A549 treated with GW870086 at 1 μM for 4 hours (cell line): ENCODE results near the gene HOXB5. TPM values are rescaled to one million over a fixed set of nuclear protein-coding genes. Genes with fewer than 3 reads are reported as not detected.

Experiments
- total RNA-seq: library from RNA; stranded (reverse); fragments of 200-300 nt; extraction: Qiagen RNA extraction; gene quantifications from 5 replicates; pipeline ENCODE4 v1.2.3, GENCODE V29; 2022; ENCODE audit warnings: low read depth

Gene HOXB5
- total RNA-seq: 1.7 to 2.5 TPM (median 2.2 TPM) in 5 replicates

DNA sequence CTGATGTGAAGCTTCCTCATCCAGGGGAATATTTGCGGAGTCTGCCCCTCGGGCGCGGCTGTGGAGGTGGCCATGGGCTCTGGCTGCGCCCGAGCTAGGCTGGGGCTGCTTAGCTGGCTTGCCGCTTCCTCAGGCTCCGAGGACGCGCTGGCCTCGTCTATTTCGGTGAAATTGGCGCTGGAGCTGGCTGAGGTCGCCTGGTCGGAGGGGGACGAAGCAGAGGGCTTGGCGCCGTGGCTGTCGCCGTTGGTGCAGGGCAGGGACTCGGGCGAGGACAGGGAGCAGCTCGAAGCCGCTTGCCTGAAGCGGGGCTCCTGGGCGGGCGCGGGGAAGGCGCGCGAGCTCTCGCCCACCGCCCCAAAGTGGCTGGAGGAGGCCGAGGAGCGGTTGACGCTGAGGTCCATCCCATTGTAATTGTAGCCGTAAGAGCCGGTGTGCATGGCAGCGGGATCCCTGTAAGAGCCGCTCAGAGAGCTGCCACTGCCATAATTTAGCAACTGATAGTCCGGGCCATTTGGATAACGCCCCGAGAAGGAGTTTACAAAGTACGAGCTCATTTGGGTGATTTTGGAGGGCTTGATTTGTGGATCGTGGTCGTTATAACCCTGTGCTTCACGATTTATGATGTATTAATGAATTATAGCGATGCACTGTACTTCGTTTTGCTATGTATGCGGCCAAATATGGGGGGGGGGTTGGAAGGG is at the start of gene HOXB5:
Gene HOXB5 (minus strand): TSS at position 654 of the 704 bp plus-strand sequence. CDS start 97 bp downstream, at position 557.

DNA sequence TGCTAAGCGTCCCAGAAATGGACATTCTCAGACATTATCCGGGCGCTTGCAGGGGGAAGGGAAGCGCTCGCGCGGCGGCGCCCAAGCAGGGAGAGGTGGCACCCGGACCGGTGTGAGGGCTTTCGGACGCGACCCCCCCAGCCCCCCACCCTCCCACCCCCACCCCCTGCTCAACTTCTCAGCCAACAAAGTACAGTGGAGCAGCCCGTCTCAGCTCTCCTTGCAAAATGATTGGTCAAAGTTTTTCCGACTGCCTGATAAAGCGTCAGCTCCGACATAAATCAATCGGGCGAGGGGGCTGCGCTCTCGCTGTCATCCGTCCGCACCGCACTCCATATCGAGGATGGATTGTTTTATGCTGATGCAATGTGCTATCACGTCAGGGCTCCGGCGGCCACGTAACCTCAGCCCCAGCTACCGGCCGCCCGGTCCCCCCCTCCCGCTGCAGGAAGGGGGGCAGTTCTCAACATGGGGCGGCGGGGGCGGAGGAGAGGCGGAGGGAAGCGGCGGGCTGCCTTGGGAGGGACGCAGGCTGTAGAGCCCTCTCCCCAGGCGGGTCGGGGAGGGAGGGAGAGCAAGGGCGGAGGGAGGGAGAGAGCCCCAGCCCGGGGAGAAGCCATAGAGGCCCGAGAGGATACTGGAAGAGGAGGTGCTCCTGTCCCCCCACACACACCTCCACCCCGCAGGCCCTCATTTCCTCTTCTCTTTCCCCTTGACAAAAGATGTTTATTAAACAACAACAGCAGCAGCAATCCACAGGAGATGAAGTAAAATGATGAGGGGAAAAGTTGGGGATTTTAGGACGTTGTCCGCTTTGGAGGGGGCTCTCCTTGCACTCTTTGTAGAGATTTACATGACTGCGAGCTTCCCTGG is 32.9 kb upstream of the HOXB5 start, which contains the start of gene HOXB9:
Gene HOXB9 (minus strand): TSS at position 114 of the 873 bp plus-strand sequence. CDS start 89 bp downstream, at position 25.

DNA sequence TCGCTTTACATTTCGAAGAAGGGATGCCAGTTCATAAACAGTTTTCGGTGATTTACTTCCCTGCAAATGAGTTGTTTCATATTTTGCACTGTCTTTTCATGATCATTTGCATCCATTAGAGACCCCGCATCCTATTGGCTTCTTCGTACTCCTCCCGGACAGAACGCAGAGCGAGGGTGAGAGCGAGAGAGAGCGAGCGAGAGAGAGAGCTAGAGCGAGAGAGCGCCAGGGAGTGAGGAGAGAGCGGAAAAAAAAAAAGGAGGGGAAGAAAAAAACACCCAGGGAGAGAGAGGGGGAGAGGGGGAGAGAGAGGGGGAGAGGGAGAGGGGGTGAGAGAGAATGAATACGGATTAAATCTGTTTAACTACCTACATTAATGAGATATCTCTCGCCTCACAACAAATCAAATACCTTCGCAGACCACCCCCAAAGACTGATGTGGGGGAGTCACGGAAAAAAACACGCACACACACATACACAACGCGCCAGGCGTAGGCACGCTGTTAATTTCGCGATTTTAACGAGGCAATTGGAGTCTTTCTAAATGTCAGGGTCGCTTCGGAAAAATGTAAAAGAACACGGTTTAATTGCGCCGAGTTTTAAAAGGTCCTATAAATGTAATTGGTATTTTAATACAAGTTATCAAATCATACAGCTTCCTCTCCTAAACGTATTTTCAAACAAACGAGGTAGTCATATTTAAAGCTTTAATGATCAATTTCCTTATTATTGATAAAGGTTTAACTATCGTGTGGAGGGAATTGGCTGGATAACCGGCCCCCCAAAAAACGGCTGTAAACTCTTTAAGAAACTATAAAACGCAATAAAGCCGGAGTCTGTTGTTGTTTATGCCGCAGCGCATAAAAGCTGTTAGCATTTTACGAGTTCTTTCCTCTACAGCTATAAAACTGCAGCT is 21.7 kb upstream of the HOXB5 start, which contains the start of gene HOXB8:
Gene HOXB8 (minus strand): TSS at position 246 of the 916 bp plus-strand sequence. CDS start 588 bp downstream, outside the sequence.

DNA sequence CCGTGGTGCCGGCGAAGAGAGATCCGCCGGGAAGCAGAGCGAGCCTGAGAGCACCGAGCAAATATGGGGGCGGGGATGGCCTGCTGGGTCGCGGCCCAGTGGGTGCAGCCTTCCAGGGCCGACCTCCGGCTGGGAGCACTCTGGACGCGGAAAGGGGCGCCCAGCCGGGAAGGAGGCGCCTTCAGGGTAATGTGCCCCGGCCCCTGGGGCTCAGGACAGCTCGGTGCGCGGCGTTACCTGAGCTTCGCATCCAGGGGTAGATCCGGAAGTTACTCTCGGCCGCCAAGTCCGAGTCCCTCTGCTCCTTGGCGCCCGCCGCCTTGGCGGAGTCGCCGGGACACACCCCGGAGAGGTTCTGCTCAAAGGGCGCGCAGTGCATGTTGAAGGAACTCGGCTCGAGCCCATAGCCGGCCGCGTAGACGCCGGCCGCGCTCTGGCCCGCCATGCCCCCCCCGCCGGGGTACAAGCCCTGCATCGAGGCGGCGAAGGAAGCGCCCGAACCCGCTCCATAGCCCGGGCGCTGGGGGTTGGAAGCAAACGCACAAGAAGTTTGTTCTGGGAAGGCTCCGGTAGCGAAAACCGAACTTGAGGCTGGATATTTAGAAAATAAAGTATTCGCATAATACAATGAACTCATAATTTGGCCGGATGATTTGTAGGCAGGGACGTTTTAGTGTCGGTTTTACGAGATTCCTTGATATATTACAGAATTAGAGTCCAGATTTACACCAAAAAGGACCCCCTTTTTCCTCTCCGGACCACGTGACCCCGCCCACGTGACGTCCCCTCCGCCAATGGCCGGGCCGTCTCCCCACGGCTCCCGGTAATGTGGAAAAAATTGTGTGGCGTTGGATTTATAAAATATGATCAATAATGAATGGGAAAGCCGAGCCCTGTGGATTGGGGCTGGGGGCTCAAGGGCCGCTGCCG is 17.0 kb upstream of the HOXB5 start, which contains the start of gene HOXB7:
Gene HOXB7 (minus strand): TSS at position 736 of the 930 bp plus-strand sequence. CDS start 99 bp downstream, at position 637.

DNA sequence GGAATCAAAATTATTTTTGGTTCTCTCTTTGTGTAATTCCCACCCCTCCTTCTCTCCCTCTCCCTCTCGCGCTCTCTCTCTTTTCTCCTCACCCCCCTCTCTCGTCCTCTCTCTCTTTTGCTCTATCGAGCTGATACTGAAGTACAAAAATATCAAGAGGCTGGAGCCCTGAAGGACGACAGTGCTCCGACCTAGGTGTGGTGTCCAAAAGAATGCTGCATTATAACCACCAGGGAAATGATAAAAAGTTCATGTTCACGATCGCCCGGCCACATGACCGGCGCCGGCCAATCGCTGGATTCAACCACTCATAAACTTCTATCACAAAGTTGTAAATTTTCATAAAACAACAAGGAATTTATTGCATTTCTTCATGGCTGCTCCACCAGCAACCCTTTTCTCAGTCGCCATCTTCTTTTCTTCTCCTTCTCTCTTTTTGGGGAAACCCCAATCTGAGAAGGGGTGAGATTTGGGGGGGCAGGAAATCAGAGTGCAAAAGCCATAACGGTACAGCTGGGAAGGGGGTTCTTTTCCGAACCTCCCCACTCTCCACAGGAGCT is 11.3 kb upstream of the HOXB5 start, which contains the start of gene HOXB6:
Gene HOXB6 (minus strand): TSS at position 217 of the 560 bp plus-strand sequence. CDS start 6,836 bp downstream, outside the sequence.

DNA sequence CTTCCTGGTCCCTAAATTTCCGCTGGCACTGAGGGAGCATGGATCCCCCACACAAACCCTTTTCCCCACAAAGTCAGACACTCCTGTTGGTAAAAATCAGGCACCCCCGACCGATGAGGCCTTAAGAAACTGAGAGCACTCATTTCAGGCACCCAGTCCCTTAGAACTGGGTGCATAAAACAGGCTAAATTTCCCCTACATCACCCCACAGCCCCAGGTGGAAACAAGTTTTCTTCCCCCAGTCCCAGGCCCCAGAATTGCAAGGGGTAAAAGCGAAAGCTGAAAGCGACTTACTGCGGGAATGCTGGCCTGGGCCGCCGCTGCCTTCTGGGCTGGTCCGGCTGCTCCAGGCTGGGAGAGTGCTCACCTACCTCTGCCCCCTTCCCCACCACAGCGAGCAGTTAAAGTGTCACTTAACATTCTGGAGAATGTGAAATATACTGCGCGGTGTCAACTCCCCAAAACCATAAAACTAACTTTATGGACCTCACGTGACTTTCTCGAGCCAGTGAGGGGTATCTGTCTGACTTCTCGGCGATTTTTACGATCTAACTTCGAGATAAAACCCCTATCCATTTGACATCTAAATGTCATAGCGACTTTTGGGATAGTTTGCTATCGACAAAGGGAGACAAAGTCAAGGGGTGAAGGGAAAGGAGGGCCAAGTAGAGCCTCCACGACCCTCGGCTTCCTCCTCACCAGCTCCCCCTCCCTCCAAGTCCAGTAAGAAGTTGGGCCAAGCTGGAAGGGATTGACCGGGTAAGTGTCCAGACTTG is 3.6 kb downstream of the HOXB5 start, which contains the start of gene HOXB3:
Gene HOXB3 (minus strand): TSS at position 411 of the 776 bp plus-strand sequence. CDS start 37,767 bp downstream, outside the sequence.

GRCh38 chr17:48577946-48578615 is 15.5 kb downstream of the HOXB5 start, which contains the start of gene HOXB4:
HOXB4 (minus strand) TSS chr17:48578350; CDS start chr17:48578319, 31 bp downstream.

DNA sequence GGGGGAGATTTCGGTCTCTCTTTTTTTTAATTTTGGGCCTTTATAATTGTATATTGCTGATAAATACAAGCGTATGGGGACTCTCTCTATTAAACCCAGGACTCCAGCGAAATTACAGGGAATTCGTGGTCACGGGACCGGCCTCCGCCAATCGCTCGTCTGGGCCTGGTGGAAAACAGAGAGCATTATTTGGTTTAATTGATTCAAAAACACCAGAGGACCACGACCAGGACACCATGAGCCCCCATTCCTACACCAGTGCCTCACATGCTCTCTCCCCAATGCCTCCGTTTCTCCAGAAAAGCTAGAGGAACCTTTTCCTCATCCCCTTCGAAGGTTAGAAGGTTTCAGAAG is 48.6 kb downstream of the HOXB5 start, which contains the start of gene HOXB2:
Gene HOXB2 (minus strand): TSS at position 88 of the 354 bp plus-strand sequence. CDS start 198 bp downstream, outside the sequence.

Other genes with a start within 250 kb of the HOXB5 start
- gene SKAP1, start 163.6 kb downstream of the HOXB5 start, total RNA-seq: not detected in 5 replicates
- gene HOXB1, start 62.8 kb downstream of the HOXB5 start, total RNA-seq: not detected in 5 replicates
- gene HOXB2, start 48.7 kb downstream of the HOXB5 start, total RNA-seq: 0.32 to 1.0 TPM (median 0.43 TPM) in 5 replicates
- 0.07 to 0.13 TPM (median 0.11 TPM) in 4 of 5 replicates, not detected in the other for gene HOXB4, start 15.4 kb downstream of the HOXB5 start, total RNA-seq
- gene HOXB3, start 3.5 kb downstream of the HOXB5 start, total RNA-seq: 4.6 to 6.5 TPM (median 5.2 TPM) in 5 replicates
- gene HOXB6, start 11.2 kb upstream of the HOXB5 start, total RNA-seq: 3.5 to 6.3 TPM (median 5.4 TPM) in 5 replicates
- gene HOXB7, start 17.2 kb upstream of the HOXB5 start, total RNA-seq: 29.6 to 32.2 TPM (median 30.8 TPM) in 5 replicates
- gene HOXB8, start 21.5 kb upstream of the HOXB5 start, total RNA-seq: 6.9 to 8.8 TPM (median 8.2 TPM) in 5 replicates
- gene HOXB9, start 32.6 kb upstream of the HOXB5 start, total RNA-seq: 7.2 to 7.5 TPM (median 7.3 TPM) in 5 replicates
- not detected in 5 replicates for gene PRAC1, start 128.7 kb upstream of the HOXB5 start, total RNA-seq
- gene PRAC2, start 129.4 kb upstream of the HOXB5 start, total RNA-seq: not detected in 5 replicates
- gene HOXB13, start 135.0 kb upstream of the HOXB5 start, total RNA-seq: 1.8 to 2.3 TPM (median 2.1 TPM) in 5 replicates
- gene TTLL6, start 223.4 kb upstream of the HOXB5 start, total RNA-seq: 0.74 to 1.3 TPM (median 0.95 TPM) in 5 replicates
- 62.5 to 81.6 TPM (median 75.6 TPM) in 5 replicates for gene CALCOCO2, start 237.3 kb upstream of the HOXB5 start, total RNA-seq